ENCODE data around the gene OVOL1. TPM values are rescaled to one million over a fixed set of nuclear protein-coding genes. Genes with fewer than 3 reads are reported as not detected.
A peak's percentile ranks its signal among the peaks of the same experiment; 100 is the strongest.

OVOL1 gene
- 10 to 100 TPM; 14.9 to 33.2 (median 29.8) TPM for total RNA-seq

- no peaks in the 10 kb centered on the region for H3K36me3 ChIP-seq
- DNase-seq = peak; percentile 53 to 91 (median 88)
- no peaks in the 10 kb centered on the region for H3K9me3 ChIP-seq
- H3K27ac ChIP-seq = peak within 1 kb of the TSS; percentile 56 to 95 (median 84)
- peak within 1 kb of the TSS; percentile 43 to 78 (median 60) for H3K4me3 ChIP-seq
- peaks cover 0 to 46% (median 24%) of the 10 kb centered on the region in 4 donors for H3K4me1 ChIP-seq
- TF ChIP-seq POLR2A (IDR thresholded peaks at IDR 0.05) = peak; percentile 87 to 92
- TF ChIP-seq, protein P1, sequence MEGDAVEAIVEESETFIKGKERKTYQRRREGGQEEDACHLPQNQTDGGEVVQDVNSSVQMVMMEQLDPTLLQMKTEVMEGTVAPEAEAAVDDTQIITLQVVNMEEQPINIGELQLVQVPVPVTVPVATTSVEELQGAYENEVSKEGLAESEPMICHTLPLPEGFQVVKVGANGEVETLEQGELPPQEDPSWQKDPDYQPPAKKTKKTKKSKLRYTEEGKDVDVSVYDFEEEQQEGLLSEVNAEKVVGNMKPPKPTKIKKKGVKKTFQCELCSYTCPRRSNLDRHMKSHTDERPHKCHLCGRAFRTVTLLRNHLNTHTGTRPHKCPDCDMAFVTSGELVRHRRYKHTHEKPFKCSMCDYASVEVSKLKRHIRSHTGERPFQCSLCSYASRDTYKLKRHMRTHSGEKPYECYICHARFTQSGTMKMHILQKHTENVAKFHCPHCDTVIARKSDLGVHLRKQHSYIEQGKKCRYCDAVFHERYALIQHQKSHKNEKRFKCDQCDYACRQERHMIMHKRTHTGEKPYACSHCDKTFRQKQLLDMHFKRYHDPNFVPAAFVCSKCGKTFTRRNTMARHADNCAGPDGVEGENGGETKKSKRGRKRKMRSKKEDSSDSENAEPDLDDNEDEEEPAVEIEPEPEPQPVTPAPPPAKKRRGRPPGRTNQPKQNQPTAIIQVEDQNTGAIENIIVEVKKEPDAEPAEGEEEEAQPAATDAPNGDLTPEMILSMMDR (IDR thresholded peaks at IDR 0.05) = no peak
- H3K27me3 ChIP-seq = peaks cover 0 to 9% of the 10 kb centered on the region in 2 donors
These were observed at the start of gene OVOL1 for GRCh38 chr11:65786786-65787636. TSS of gene OVOL1 (plus strand) at chr11:65787063. CDS start at chr11:65787374, 311 bp downstream.

DNA sequence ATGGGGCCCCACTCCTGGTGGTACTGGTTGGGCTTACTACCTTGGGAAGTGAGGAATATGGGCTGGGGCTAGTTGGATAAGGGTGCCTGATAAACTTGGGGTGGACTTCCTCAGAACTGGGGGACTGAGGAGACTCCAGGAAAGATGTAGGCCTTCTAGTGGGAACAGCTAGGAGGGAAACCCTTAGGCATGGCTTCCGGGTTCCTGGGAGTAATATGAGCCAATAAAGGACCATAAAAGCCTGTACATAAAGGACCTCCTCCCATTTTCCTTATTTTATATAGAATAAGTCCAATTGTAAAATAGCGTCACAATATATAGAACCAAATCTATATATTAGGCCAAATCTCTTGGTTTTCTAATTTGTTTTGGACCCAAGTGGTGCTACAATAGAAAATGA, 47.8 kb upstream of the OVOL1 start:
- DNase-seq = no peak
- H3K9me3 ChIP-seq = no peaks in the 10 kb centered on the region
- TF ChIP-seq, protein P1 (IDR thresholded peaks at IDR 0.05) = no peak
- TF ChIP-seq POLR2A (IDR thresholded peaks at IDR 0.05) = no peak

GRCh38 chr11:65741185-65741584, 45.7 kb upstream of the OVOL1 start:
- TF ChIP-seq, protein P1 (IDR thresholded peaks at IDR 0.05) = no peak
- no peak for TF ChIP-seq POLR2A (IDR thresholded peaks at IDR 0.05)
- H3K9me3 ChIP-seq = no peaks in the 10 kb centered on the region
- no peak overlapping the region for H3K27ac ChIP-seq
- H3K36me3 ChIP-seq = no peaks in the 10 kb centered on the region
- H3K4me3 ChIP-seq = no peak overlapping the region
- DNase-seq = no peak
- no peaks in the 10 kb centered on the region for H3K27me3 ChIP-seq
- no peaks in the 10 kb centered on the region for H3K4me1 ChIP-seq

More for the DNA sequence above, 47.8 kb upstream of the OVOL1 start:
- no peaks in the 10 kb centered on the region for H3K4me1 ChIP-seq
- no peak overlapping the region for H3K4me3 ChIP-seq
- H3K27ac ChIP-seq = no peak overlapping the region
- no peaks in the 10 kb centered on the region for H3K27me3 ChIP-seq
- H3K36me3 ChIP-seq = no peaks in the 10 kb centered on the region

DNA sequence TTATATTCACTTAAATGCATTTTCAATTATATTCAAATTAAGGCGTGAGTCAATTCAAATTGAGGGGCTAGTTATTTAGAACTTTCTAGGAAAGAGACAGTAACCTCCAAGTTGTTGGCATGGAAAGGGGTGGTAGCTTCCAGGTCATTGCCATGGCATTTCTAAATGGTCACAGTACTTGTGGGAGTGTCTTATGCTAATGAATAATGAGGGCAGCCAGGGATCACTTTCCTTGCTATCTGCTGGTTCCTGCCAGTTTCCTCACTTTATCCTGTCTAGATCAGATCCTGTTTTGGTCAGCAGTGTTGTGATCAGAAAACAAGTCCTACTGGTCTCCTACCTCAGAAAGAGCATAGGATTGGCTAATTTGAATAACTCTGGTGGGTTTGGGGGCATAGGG, 44.5 kb upstream of the OVOL1 start:
- no peaks in the 10 kb centered on the region for H3K36me3 ChIP-seq
- no peaks in the 10 kb centered on the region for H3K27me3 ChIP-seq
- no peak overlapping the region for H3K4me3 ChIP-seq
- H3K4me1 ChIP-seq = no peaks in the 10 kb centered on the region
- H3K27ac ChIP-seq = no peak overlapping the region
- no peaks in the 10 kb centered on the region for H3K9me3 ChIP-seq
- TF ChIP-seq POLR2A (IDR thresholded peaks at IDR 0.05) = no peak
- TF ChIP-seq, protein P1 (IDR thresholded peaks at IDR 0.05) = no peak
- no peak for DNase-seq

DNA sequence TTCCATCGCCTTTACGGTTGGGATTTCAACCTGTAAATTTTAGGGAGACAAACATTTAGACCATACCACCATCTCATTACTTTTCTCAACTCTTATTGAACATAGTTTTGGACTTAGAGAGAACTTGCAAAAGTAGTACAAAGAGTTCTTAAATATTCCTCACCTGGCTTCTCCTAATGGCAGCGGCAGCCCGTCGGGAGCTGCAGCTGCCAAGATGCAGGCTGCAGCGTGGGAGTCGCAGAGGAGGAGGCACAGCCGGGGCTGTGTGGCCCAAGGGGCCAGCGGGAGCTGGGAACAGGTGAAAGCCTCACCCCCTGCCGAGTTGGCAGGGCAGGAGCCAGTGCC, 43.2 kb upstream of the OVOL1 start:
- Histone ChIP-seq H3K4me3 (no peak overlapping the region), H3K27ac (no peak overlapping the region), H3K36me3 (no peaks in the 10 kb centered on the region), H3K27me3 (no peaks in the 10 kb centered on the region), H3K9me3 (no peaks in the 10 kb centered on the region), H3K4me1 (no peaks in the 10 kb centered on the region)
- TF ChIP-seq, protein P1 (IDR thresholded peaks at IDR 0.05) = no peak
- TF ChIP-seq POLR2A (IDR thresholded peaks at IDR 0.05) = no peak
- no peak for DNase-seq

Data from Peyer's patch (tissue), 4 donors.